Measurements from ENCODE around the gene HACE1. TPM values are rescaled to one million over a fixed set of nuclear protein-coding genes. Genes with fewer than 3 reads are reported as not detected.
"Not testable (repeated sequence)": the region's sequence is repeated elsewhere in the genome, so short reads cannot be mapped to it uniquely, and the experiment has no call there.

HACE1 gene
- total RNA-seq, 1 donor from 2014 or later, result 14.8 TPM

GRCh38 chr6:104816125-104816524, 43.6 kb downstream of the HACE1 start:
- DNase-seq, result no peak
- Histone ChIP-seq H3K27me3 (no peaks in the 10 kb centered on the region), H3K27ac (no peak overlapping the region), H3K9me3 (no peaks in the 10 kb centered on the region), H3K36me3 (no peaks in the 10 kb centered on the region), H3K4me1 (no peaks in the 10 kb centered on the region), H3K4me3 (no peak overlapping the region)
- intact Hi-C loops (cut with DNase I), result no loop called here
- no peak for TF ChIP-seq CTCF (IDR thresholded peaks at IDR 0.05)
- no peak for ATAC-seq

- no peak for ATAC-seq
- Histone ChIP-seq H3K4me1 (no peaks in the 10 kb centered on the region), H3K27me3 (no peaks in the 10 kb centered on the region)
Measured at GRCh38 chr6:104814743-104815142, 45.0 kb downstream of the HACE1 start.

GRCh38 chr6:104813552-104813951, 46.2 kb downstream of the HACE1 start:
- no peaks in the 10 kb centered on the region for H3K36me3 ChIP-seq
- H3K27ac ChIP-seq, result no peak overlapping the region
- intact Hi-C loops (cut with DNase I), result no loop called here
- H3K4me1 ChIP-seq, result no peaks in the 10 kb centered on the region
- H3K4me3 ChIP-seq, result no peak overlapping the region
- TF ChIP-seq CTCF (IDR thresholded peaks at IDR 0.05), result no peak
- ATAC-seq, result no peak
- no peaks in the 10 kb centered on the region for H3K27me3 ChIP-seq
- no peak for DNase-seq
- H3K9me3 ChIP-seq, result no peaks in the 10 kb centered on the region

More at GRCh38 chr6:104814743-104815142, 45.0 kb downstream of the HACE1 start:
- H3K4me3 ChIP-seq, result no peak overlapping the region
- no peak overlapping the region for H3K27ac ChIP-seq
- H3K9me3 ChIP-seq, result no peaks in the 10 kb centered on the region
- no peaks in the 10 kb centered on the region for H3K36me3 ChIP-seq
- intact Hi-C loops (cut with DNase I), result no loop called here
- TF ChIP-seq CTCF (IDR thresholded peaks at IDR 0.05), result no peak
- no peak for DNase-seq

GRCh38 chr6:104809116-104809515, 50.6 kb downstream of the HACE1 start:
- Histone ChIP-seq H3K4me3 (no peak overlapping the region), H3K27ac (no peak overlapping the region), H3K27me3 (no peaks in the 10 kb centered on the region), H3K36me3 (no peaks in the 10 kb centered on the region), H3K9me3 (no peaks in the 10 kb centered on the region), H3K4me1 (no peaks in the 10 kb centered on the region)
- TF ChIP-seq CTCF (IDR thresholded peaks at IDR 0.05), result no peak
- ATAC-seq, result no peak
- no peak for DNase-seq
- intact Hi-C loops (cut with DNase I), result no loop called here

GRCh38 chr6:104805335-104805734, 54.4 kb downstream of the HACE1 start:
- H3K36me3 ChIP-seq; H3K4me3 ChIP-seq; H3K27ac ChIP-seq; DNase-seq; H3K9me3 ChIP-seq; H3K27me3 ChIP-seq; intact Hi-C loops (cut with DNase I); ATAC-seq; H3K4me1 ChIP-seq: not testable (repeated sequence)

GRCh38 chr6:104799134-104799657, 60.5 kb downstream of the HACE1 start:
- Histone ChIP-seq H3K4me3 (no peak overlapping the region), H3K36me3 (peaks cover 20% of the 10 kb centered on the region), H3K27ac (no peak overlapping the region), H3K9me3 (no peaks in the 10 kb centered on the region), H3K27me3 (no peaks in the 10 kb centered on the region), H3K4me1 (no peaks in the 10 kb centered on the region)
- ATAC-seq, result no peak
- no peak for TF ChIP-seq CTCF (IDR thresholded peaks at IDR 0.05)
- intact Hi-C loops (cut with DNase I), result no loop called here
- DNase-seq, result no peak
